WTC11 (cell line): ENCODE measurements around the gene COL1A1. TPM values are rescaled to one million over a fixed set of nuclear protein-coding genes. Genes with fewer than 3 reads are reported as not detected.

Experiments used
- ATAC-seq: fragments of 200-7000 bp; cut with Tn5 transposase; 2 replicates; pipeline ENCODE4 v1.10.0; 2021; ENCODE audit warnings: mild to moderate bottlenecking, moderate library complexity
- CTCF ChIA-PET: fragments of 300-600 bp; sonication (Branson Sonifier 250); formaldehyde crosslinking; loops from one replicate; lab custom pipeline; 2021; ENCODE audit warnings: antibody characterized with exemption; lab: Charles Lee
- POLR2A ChIA-PET: fragments of 350-600 bp; sonication (Branson Sonifier 250); formaldehyde crosslinking; loops from one replicate; lab custom pipeline; 2021; ENCODE audit warnings: antibody characterized with exemption; lab: Charles Lee
- DNase-seq: peaks from one replicate; pipeline ENCODE4 v3.0.0; 2021; ENCODE audit warnings: low spot score
- H3K27ac Mint-ChIP-seq: 2 replicates; pipeline ENCODE4 v1.8.0; 2021; ENCODE audit warnings: mixed read lengths
- H3K27me3 Mint-ChIP-seq: 2 replicates; pipeline ENCODE4 v1.8.0; 2021; ENCODE audit warnings: low read depth, mild to moderate bottlenecking, moderate library complexity, mixed read lengths
- H3K36me3 Mint-ChIP-seq: 2 replicates; pipeline ENCODE4 v1.8.0; 2021; ENCODE audit warnings: mixed read lengths
- H3K4me1 Mint-ChIP-seq: 2 replicates; pipeline ENCODE4 v1.8.0; 2022; ENCODE audit warnings: mixed read lengths
- H3K4me3 Mint-ChIP-seq: 2 replicates; pipeline ENCODE4 v1.8.0; 2021; ENCODE audit warnings: mild to moderate bottlenecking, moderate library complexity, mixed read lengths
- H3K9me3 Mint-ChIP-seq: 2 replicates; pipeline ENCODE4 v1.8.0; 2021; ENCODE audit warnings: mixed read lengths
- ELF4 ChIP-seq: sonication (generic); formaldehyde crosslinking; IDR thresholded peaks from 2 replicates; pipeline ENCODE4 v1.8.1; 2022; ENCODE audit warnings: low read depth, mild to moderate bottlenecking, moderate library complexity, missing genetic modification reagents
- EMX1 ChIP-seq: fragments of 250-450 bp; sonication (Bioruptor Pico); IDR thresholded peaks from 2 replicates; pipeline ENCODE4 v1.8.0; 2021; ENCODE audit warnings: mild to moderate bottlenecking
- FOXK1 ChIP-seq: sonication (generic); formaldehyde crosslinking; IDR thresholded peaks from 2 replicates; pipeline ENCODE4 v1.8.0; 2022; ENCODE audit warnings: mild to moderate bottlenecking, moderate library complexity, missing genetic modification reagents
- IRF2 ChIP-seq: sonication (generic); formaldehyde crosslinking; IDR thresholded peaks from 2 replicates; pipeline ENCODE4 v1.8.0; 2022; ENCODE audit warnings: low read depth, missing genetic modification reagents, borderline replicate concordance
- NFYB ChIP-seq: sonication (generic); formaldehyde crosslinking; conservative IDR thresholded peaks from 2 replicates; pipeline ENCODE4 v1.8.0; 2022; ENCODE audit warnings: low read depth, missing genetic modification reagents
- NR3C1 ChIP-seq: sonication (generic); formaldehyde crosslinking; conservative IDR thresholded peaks from 2 replicates; pipeline ENCODE4 v1.8.1; 2023; ENCODE audit warnings: low read depth, mild to moderate bottlenecking, missing genetic modification reagents
- SP1 ChIP-seq: sonication (generic); formaldehyde crosslinking; conservative IDR thresholded peaks from 2 replicates; pipeline ENCODE4 v1.8.1; 2022; ENCODE audit warnings: missing genetic modification reagents
- TEAD1 ChIP-seq: sonication (generic); formaldehyde crosslinking; IDR thresholded peaks from 2 replicates; pipeline ENCODE4 v1.8.0; 2022; ENCODE audit warnings: mild to moderate bottlenecking, missing genetic modification reagents
- ZNF423 ChIP-seq: fragments of 250-450 bp; sonication (Bioruptor Pico); IDR thresholded peaks from 2 replicates; pipeline ENCODE4 v2.1.2; 2022; ENCODE audit warnings: mild to moderate bottlenecking, moderate library complexity
- total RNA-seq: library from RNA; stranded (reverse); gene quantifications from 3 replicates; pipeline ENCODE4 v1.2.3, GENCODE V29; 2021
- TF ChIP-seq, protein P1 (sequence below): sonication (generic); formaldehyde crosslinking; IDR thresholded peaks from 2 replicates; pipeline ENCODE4 v1.8.0; 2022; ENCODE audit warnings: missing genetic modification reagents
- TF ChIP-seq, protein P2 (sequence below): sonication (generic); formaldehyde crosslinking; conservative IDR thresholded peaks from 2 replicates; pipeline ENCODE4 v1.8.1; 2022; ENCODE audit warnings: mild to moderate bottlenecking, missing genetic modification reagents
- TF ChIP-seq, protein P3 (sequence below): sonication (generic); formaldehyde crosslinking; IDR thresholded peaks from 2 replicates; pipeline ENCODE4 v1.8.0; 2022; ENCODE audit warnings: mild to moderate bottlenecking, missing genetic modification reagents
- TF ChIP-seq, protein P4 (sequence below): sonication (generic); formaldehyde crosslinking; IDR thresholded peaks from 2 replicates; pipeline ENCODE4 v1.8.1; 2022; ENCODE audit warnings: low read depth, missing genetic modification reagents, borderline replicate concordance
- TF ChIP-seq, protein P5 (sequence below): sonication (generic); formaldehyde crosslinking; IDR thresholded peaks from 2 replicates; pipeline ENCODE4 v1.8.1; 2023; ENCODE audit warnings: mild to moderate bottlenecking, missing genetic modification reagents, moderate library complexity
- TF ChIP-seq, protein P6 (sequence below): fragments of 250-450 bp; sonication (Bioruptor Pico); IDR thresholded peaks from 2 replicates; pipeline ENCODE4 v1.9.0; 2021; ENCODE audit warnings: mild to moderate bottlenecking, borderline replicate concordance
- TF ChIP-seq, protein P7 (sequence below): sonication (generic); formaldehyde crosslinking; IDR thresholded peaks from 2 replicates; pipeline ENCODE4 v1.8.1; 2023; ENCODE audit warnings: mild to moderate bottlenecking, missing genetic modification reagents

COL1A1 gene
- total RNA-seq, 1 experiment from 2014 or later = 52.1 TPM

DNA sequence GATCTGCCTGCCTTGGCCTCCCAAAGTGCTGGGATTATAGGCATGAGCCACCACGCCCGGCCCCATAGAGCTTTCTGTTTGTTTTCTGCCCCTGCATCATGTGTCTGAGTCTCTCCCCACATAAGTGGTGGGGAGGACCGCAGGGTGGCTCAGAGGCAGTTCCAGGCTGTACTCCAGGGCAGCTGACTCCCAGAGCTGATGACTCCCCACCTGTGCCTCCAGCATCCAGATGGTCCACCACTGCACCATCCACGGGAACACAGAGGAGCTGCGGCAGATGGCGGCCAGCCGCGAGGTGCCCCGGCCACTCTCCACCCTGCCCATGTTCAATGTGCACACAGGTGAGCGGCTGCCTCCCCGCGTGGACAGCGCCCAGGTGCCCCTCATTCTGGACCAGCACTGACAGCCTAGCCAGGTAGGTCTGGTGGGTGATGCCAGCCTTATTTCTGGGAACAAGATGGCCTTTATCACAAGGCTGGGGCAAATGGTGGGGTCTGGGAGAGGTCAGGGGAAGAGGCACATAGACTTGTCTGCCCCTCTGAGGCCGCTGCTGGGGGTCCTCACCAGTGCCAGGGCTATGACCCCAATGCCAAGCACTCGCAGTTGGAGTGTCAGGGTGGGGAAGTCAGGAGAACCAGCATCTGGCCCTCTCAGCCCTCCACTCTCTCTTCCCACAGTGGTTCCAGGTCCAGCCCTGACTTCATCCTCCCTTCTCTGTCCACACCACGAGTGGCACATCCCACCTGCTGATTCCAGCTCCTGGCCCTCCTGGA, 26.2 kb downstream of the COL1A1 start (continued):
- TF ChIP-seq, protein P1, sequence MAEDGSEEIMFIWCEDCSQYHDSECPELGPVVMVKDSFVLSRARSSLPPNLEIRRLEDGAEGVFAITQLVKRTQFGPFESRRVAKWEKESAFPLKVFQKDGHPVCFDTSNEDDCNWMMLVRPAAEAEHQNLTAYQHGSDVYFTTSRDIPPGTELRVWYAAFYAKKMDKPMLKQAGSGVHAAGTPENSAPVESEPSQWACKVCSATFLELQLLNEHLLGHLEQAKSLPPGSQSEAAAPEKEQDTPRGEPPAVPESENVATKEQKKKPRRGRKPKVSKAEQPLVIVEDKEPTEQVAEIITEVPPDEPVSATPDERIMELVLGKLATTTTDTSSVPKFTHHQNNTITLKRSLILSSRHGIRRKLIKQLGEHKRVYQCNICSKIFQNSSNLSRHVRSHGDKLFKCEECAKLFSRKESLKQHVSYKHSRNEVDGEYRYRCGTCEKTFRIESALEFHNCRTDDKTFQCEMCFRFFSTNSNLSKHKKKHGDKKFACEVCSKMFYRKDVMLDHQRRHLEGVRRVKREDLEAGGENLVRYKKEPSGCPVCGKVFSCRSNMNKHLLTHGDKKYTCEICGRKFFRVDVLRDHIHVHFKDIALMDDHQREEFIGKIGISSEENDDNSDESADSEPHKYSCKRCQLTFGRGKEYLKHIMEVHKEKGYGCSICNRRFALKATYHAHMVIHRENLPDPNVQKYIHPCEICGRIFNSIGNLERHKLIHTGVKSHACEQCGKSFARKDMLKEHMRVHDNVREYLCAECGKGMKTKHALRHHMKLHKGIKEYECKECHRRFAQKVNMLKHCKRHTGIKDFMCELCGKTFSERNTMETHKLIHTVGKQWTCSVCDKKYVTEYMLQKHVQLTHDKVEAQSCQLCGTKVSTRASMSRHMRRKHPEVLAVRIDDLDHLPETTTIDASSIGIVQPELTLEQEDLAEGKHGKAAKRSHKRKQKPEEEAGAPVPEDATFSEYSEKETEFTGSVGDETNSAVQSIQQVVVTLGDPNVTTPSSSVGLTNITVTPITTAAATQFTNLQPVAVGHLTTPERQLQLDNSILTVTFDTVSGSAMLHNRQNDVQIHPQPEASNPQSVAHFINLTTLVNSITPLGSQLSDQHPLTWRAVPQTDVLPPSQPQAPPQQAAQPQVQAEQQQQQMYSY (CRISPR knock-in tag) = no peak
- no peak for TF ChIP-seq ZNF423 (CRISPR knock-in tag)
- no peak for TF ChIP-seq SP1 (CRISPR knock-in tag)
- TF ChIP-seq, protein P2, sequence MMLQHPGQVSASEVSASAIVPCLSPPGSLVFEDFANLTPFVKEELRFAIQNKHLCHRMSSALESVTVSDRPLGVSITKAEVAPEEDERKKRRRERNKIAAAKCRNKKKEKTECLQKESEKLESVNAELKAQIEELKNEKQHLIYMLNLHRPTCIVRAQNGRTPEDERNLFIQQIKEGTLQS (CRISPR knock-in tag) = no peak
- no peak for TF ChIP-seq ELF4 (CRISPR knock-in tag)

DNA sequence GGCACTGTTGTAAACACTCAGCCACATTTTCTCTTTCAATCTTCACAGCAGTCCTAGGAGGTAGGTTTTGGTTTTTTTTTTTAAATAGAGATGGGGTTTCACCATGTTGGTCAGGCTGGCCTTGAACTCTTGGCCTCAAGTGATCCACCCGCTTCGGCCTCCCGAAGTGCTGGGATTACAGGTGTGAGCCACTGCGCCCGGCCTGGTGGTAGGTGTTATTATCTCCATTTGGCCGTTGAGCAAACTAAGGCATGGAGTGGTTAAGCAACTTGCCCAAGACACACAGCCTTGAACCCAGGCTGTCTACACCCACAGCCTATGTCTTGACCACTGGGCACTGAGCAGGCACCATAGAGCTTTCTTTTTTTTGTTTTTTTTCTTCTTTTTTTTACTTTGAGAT, 27.0 kb downstream of the COL1A1 start:
- TF ChIP-seq NFYB (CRISPR knock-in tag) (no peak), SP1 (CRISPR knock-in tag) (no peak), IRF2 (CRISPR knock-in tag) (no peak), NR3C1 (CRISPR knock-in tag) (no peak), EMX1 (CRISPR knock-in tag) (no peak), FOXK1 (no peak), TEAD1 (CRISPR knock-in tag) (no peak)
- TF ChIP-seq, protein P3, sequence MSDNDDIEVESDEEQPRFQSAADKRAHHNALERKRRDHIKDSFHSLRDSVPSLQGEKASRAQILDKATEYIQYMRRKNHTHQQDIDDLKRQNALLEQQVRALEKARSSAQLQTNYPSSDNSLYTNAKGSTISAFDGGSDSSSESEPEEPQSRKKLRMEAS (CRISPR knock-in tag) = no peak
- TF ChIP-seq, protein P4, sequence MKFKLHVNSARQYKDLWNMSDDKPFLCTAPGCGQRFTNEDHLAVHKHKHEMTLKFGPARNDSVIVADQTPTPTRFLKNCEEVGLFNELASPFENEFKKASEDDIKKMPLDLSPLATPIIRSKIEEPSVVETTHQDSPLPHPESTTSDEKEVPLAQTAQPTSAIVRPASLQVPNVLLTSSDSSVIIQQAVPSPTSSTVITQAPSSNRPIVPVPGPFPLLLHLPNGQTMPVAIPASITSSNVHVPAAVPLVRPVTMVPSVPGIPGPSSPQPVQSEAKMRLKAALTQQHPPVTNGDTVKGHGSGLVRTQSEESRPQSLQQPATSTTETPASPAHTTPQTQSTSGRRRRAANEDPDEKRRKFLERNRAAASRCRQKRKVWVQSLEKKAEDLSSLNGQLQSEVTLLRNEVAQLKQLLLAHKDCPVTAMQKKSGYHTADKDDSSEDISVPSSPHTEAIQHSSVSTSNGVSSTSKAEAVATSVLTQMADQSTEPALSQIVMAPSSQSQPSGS (CRISPR knock-in tag) = no peak
- TF ChIP-seq, protein P5, sequence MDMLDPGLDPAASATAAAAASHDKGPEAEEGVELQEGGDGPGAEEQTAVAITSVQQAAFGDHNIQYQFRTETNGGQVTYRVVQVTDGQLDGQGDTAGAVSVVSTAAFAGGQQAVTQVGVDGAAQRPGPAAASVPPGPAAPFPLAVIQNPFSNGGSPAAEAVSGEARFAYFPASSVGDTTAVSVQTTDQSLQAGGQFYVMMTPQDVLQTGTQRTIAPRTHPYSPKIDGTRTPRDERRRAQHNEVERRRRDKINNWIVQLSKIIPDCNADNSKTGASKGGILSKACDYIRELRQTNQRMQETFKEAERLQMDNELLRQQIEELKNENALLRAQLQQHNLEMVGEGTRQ = no peak
- TF ChIP-seq, protein P6, sequence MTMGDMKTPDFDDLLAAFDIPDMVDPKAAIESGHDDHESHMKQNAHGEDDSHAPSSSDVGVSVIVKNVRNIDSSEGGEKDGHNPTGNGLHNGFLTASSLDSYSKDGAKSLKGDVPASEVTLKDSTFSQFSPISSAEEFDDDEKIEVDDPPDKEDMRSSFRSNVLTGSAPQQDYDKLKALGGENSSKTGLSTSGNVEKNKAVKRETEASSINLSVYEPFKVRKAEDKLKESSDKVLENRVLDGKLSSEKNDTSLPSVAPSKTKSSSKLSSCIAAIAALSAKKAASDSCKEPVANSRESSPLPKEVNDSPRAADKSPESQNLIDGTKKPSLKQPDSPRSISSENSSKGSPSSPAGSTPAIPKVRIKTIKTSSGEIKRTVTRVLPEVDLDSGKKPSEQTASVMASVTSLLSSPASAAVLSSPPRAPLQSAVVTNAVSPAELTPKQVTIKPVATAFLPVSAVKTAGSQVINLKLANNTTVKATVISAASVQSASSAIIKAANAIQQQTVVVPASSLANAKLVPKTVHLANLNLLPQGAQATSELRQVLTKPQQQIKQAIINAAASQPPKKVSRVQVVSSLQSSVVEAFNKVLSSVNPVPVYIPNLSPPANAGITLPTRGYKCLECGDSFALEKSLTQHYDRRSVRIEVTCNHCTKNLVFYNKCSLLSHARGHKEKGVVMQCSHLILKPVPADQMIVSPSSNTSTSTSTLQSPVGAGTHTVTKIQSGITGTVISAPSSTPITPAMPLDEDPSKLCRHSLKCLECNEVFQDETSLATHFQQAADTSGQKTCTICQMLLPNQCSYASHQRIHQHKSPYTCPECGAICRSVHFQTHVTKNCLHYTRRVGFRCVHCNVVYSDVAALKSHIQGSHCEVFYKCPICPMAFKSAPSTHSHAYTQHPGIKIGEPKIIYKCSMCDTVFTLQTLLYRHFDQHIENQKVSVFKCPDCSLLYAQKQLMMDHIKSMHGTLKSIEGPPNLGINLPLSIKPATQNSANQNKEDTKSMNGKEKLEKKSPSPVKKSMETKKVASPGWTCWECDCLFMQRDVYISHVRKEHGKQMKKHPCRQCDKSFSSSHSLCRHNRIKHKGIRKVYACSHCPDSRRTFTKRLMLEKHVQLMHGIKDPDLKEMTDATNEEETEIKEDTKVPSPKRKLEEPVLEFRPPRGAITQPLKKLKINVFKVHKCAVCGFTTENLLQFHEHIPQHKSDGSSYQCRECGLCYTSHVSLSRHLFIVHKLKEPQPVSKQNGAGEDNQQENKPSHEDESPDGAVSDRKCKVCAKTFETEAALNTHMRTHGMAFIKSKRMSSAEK = no peak
- TF ChIP-seq, protein P7, sequence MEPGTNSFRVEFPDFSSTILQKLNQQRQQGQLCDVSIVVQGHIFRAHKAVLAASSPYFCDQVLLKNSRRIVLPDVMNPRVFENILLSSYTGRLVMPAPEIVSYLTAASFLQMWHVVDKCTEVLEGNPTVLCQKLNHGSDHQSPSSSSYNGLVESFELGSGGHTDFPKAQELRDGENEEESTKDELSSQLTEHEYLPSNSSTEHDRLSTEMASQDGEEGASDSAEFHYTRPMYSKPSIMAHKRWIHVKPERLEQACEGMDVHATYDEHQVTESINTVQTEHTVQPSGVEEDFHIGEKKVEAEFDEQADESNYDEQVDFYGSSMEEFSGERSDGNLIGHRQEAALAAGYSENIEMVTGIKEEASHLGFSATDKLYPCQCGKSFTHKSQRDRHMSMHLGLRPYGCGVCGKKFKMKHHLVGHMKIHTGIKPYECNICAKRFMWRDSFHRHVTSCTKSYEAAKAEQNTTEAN = no peak
- TF ChIP-seq, all 79 proteins: peak for 0
- ChIA-PET CTCF (interaction anchor here (2.0 to 2.9 kb wide), 2 partner anchors 26 to 100 kb away, joined by 5 to 14 read pairs; partner anchors contain the start of genes COL1A1 and TMEM92), POLR2A (no interaction called here)
- DNase-seq (no peak), ATAC-seq (no peak)
- H3K27me3 Mint-ChIP-seq = peaks cover 6% of the 10 kb centered on the region; the same call in 1 of the 2 replicates
- H3K36me3 Mint-ChIP-seq = no peaks in the 10 kb centered on the region
- no peak overlapping the region for H3K4me3 Mint-ChIP-seq
- peaks cover 19% of the 10 kb centered on the region for H3K4me1 Mint-ChIP-seq
- no peaks in the 10 kb centered on the region for H3K9me3 Mint-ChIP-seq
- H3K27ac Mint-ChIP-seq = no peak overlapping the region
